H9 (cell line): Measurements from ENCODE around the gene MAST4. TPM values are rescaled to one million over a fixed set of nuclear protein-coding genes. Genes with fewer than 3 reads are reported as not detected.
A peak's percentile ranks its signal among the peaks of the same experiment; 100 is the strongest.

ENCODE experiments used
- DNase-seq: peaks from one replicate; pipeline ENCODE4 v3.0.0-alpha.2; 2017
- H2AFZ ChIP-seq: one replicate; pipeline ENCODE4 v1.6.1; 2013; ENCODE audit warnings: mild to moderate bottlenecking, low read length, control low read depth, moderate library complexity
- H2AK5ac ChIP-seq: 2 replicates; pipeline ENCODE4 v1.6.1; 2013; ENCODE audit warnings: low read length, control low read depth, mixed read lengths; ENCODE audit not compliant: insufficient read length
- H2BK120ac ChIP-seq: one replicate; pipeline ENCODE4 v1.6.1; 2013; ENCODE audit warnings: low read depth, mild to moderate bottlenecking, low read length, control low read depth, inconsistent platforms; ENCODE audit not compliant: poor library complexity, severe bottlenecking
- H2BK12ac ChIP-seq: 2 replicates; pipeline ENCODE4 v1.6.1; 2013; ENCODE audit warnings: low read length, control low read depth, mixed read lengths, low read depth; ENCODE audit not compliant: insufficient read length
- H2BK15ac ChIP-seq: 2 replicates; pipeline ENCODE4 v1.6.1; 2013; ENCODE audit warnings: low read depth, low read length, control low read depth
- H2BK20ac ChIP-seq: one replicate; pipeline ENCODE4 v1.6.1; 2013; ENCODE audit warnings: low read depth, mild to moderate bottlenecking, low read length, control low read depth, inconsistent platforms; ENCODE audit not compliant: poor library complexity, severe bottlenecking
- H2BK5ac ChIP-seq: 2 replicates; pipeline ENCODE4 v1.6.1; 2013; ENCODE audit warnings: low read length, control low read depth, mixed read lengths; ENCODE audit not compliant: insufficient read length
- H3K14ac ChIP-seq: 2 replicates; pipeline ENCODE4 v1.6.1; 2013; ENCODE audit warnings: low read length, control low read depth; ENCODE audit not compliant: insufficient read depth
- H3K18ac ChIP-seq: 2 replicates; pipeline ENCODE4 v1.6.1; 2013; ENCODE audit warnings: low read depth, mild to moderate bottlenecking, mixed read lengths, low read length, control low read depth; ENCODE audit not compliant: insufficient read length
- H3K23ac ChIP-seq: 2 replicates; pipeline ENCODE4 v1.6.1; 2013; ENCODE audit warnings: low read length, control low read depth, mixed read lengths, low read depth; ENCODE audit not compliant: insufficient read length
- H3K23me2 ChIP-seq: 2 replicates; pipeline ENCODE4 v1.6.1; 2013; ENCODE audit warnings: low read depth, mild to moderate bottlenecking, mixed read lengths, low read length, control low read depth; ENCODE audit not compliant: insufficient read length, poor library complexity, severe bottlenecking
- H3K27ac ChIP-seq: 2 replicates; pipeline ENCODE4 v1.5.1; 2013; ENCODE audit warnings: low read length, control low read depth, mixed read lengths, low read depth; ENCODE audit not compliant: insufficient read length
- H3K27me3 ChIP-seq: 2 replicates; pipeline ENCODE4 v1.6.1; 2013; ENCODE audit warnings: low read length, control low read depth, inconsistent platforms; ENCODE audit not compliant: insufficient read depth
- H3K4ac ChIP-seq: 2 replicates; pipeline ENCODE4 v1.6.1; 2013; ENCODE audit warnings: low read depth, mild to moderate bottlenecking, control low read depth, inconsistent platforms, low read length, moderate library complexity
- H3K4me1 ChIP-seq: 2 replicates; pipeline ENCODE4 v1.6.1; 2013; ENCODE audit warnings: low read length, control low read depth, inconsistent platforms; ENCODE audit not compliant: insufficient read depth
- H3K4me2 ChIP-seq: 2 replicates; pipeline ENCODE4 v1.6.1; 2013; ENCODE audit warnings: low read length, control low read depth, mixed read lengths; ENCODE audit not compliant: insufficient read length, insufficient read depth
- H3K56ac ChIP-seq: 2 replicates; pipeline ENCODE4 v1.6.1; 2013; ENCODE audit warnings: low read depth, mild to moderate bottlenecking, mixed read lengths, low read length, control low read depth; ENCODE audit not compliant: insufficient read length
- H3K79me1 ChIP-seq: 2 replicates; pipeline ENCODE4 v1.6.1; 2013; ENCODE audit warnings: low read depth, mild to moderate bottlenecking, moderate library complexity, low read length, control low read depth, inconsistent platforms; ENCODE audit not compliant: insufficient read depth, poor library complexity, severe bottlenecking
- H3K79me2 ChIP-seq: 2 replicates; pipeline ENCODE4 v1.6.1; 2013; ENCODE audit warnings: low read length, control low read depth, inconsistent platforms; ENCODE audit not compliant: insufficient read depth
- H3K9ac ChIP-seq: 2 replicates; pipeline ENCODE4 v1.6.1; 2013; ENCODE audit warnings: low read length, control low read depth, mixed read lengths; ENCODE audit not compliant: insufficient read length; ENCODE audit errors: extremely low read depth
- H3K9me3 ChIP-seq: one replicate; pipeline ENCODE4 v1.6.1; 2013; ENCODE audit warnings: low read depth, low read length, inconsistent platforms; ENCODE audit not compliant: control insufficient read depth
- H3T11ph ChIP-seq: one replicate; pipeline ENCODE4 v1.6.1; 2013; ENCODE audit warnings: mild to moderate bottlenecking, low read length, control low read depth, inconsistent platforms
- H4K20me1 ChIP-seq: one replicate; pipeline ENCODE4 v1.6.1; 2013; ENCODE audit not compliant: control insufficient read depth, insufficient read length, insufficient read depth
- H4K5ac ChIP-seq: 2 replicates; pipeline ENCODE4 v1.6.1; 2013; ENCODE audit warnings: low read depth, mild to moderate bottlenecking, mixed read lengths, low read length, control low read depth; ENCODE audit not compliant: insufficient read length
- H4K8ac ChIP-seq: replicated peaks from 2 replicates; pipeline ENCODE4 v1.6.1; 2013; ENCODE audit warnings: low read length, control low read depth, mixed read lengths, low read depth; ENCODE audit not compliant: insufficient read length
- H4K91ac ChIP-seq: 2 replicates; pipeline ENCODE4 v1.6.1; 2013; ENCODE audit warnings: low read depth, mild to moderate bottlenecking, moderate library complexity, mixed read lengths, low read length, control low read depth; ENCODE audit not compliant: insufficient read length
- H3K27ac Mint-ChIP-seq, 3 experiments: 2 replicates in 2 of 3; 3 replicates in 1 of 3; pipeline ENCODE4 v1.8.0; 2020 to 2021; ENCODE audit warnings: mixed read lengths in 3 of 3, mild to moderate bottlenecking in 1 of 3, moderate library complexity in 1 of 3
- H3K27me3 Mint-ChIP-seq: 2 replicates; pipeline ENCODE4 v1.8.0; 2021; ENCODE audit warnings: low read depth, mild to moderate bottlenecking, moderate library complexity, mixed read lengths
- H3K36me3 Mint-ChIP-seq, 3 experiments: 2 replicates in 2 of 3; 3 replicates in 1 of 3; pipeline ENCODE4 v1.8.0; 2020 to 2021; ENCODE audit warnings: low read depth in 3 of 3, mixed read lengths in 3 of 3; ENCODE audit not compliant: insufficient read depth in 1 of 3
- H3K4me1 Mint-ChIP-seq, 2 experiments: 2 replicates each; pipeline ENCODE4 v1.8.0; 2020; ENCODE audit warnings: mixed read lengths in 2 of 2
- H3K4me3 Mint-ChIP-seq, 2 experiments: 2 replicates in 1 of 2; 3 replicates in 1 of 2; pipeline ENCODE4 v1.8.0; 2020 to 2021; ENCODE audit warnings: mild to moderate bottlenecking in 2 of 2, mixed read lengths in 2 of 2, moderate library complexity in 1 of 2
- H3K9me3 Mint-ChIP-seq, 2 experiments: 2 replicates in 1 of 2; 3 replicates in 1 of 2; pipeline ENCODE4 v1.8.0; 2020; ENCODE audit warnings: mild to moderate bottlenecking in 2 of 2, mixed read lengths in 2 of 2, moderate library complexity in 1 of 2
- WGBS: extraction: QIAGEN DNeasy Blood & Tissue Kit; methylation state at CpG from one replicate; pipeline ENCODE4 v1.1.7; 2013; ENCODE audit warnings: missing lambda C conversion rate, low lambda C conversion rate, mixed read lengths; ENCODE audit not compliant: insufficient read length; ENCODE audit errors: extremely low coverage; 5-methylcytosine and 5-hydroxymethylcytosine counted together
- total RNA-seq: library from RNA; stranded (reverse); gene quantifications from 2 replicates; pipeline ENCODE4 v1.2.1, GENCODE V29; 2021
- TF ChIP-seq, protein P1 (sequence below): fragments of 200-600 bp; sonication (generic); conservative IDR thresholded peaks from 3 replicates; pipeline ENCODE4 v1.8.0; 2021; ENCODE audit warnings: antibody characterized with exemption, mild to moderate bottlenecking

Gene MAST4
- total RNA-seq, 1 experiment from 2014 or later: 3.7 TPM

- H3K9me3 Mint-ChIP-seq: no peaks in the 10 kb centered on the region
- WGBS: no CpG with 5 or more reads among the region's 6 CpGs
- Histone ChIP-seq H3K23ac (no peak overlapping the region), H3K27ac (no peak overlapping the region), H2AK5ac (no peak overlapping the region), H4K91ac (no peak overlapping the region), H4K5ac (no peak overlapping the region), H3K18ac (no peak overlapping the region), H3K79me2 (no peaks in the 10 kb centered on the region), H2BK120ac (no peak overlapping the region), H3K9me3 (no peaks in the 10 kb centered on the region), H2BK12ac (no peak overlapping the region), H3T11ph (no peak overlapping the region), H3K56ac (no peak overlapping the region), H3K4me2 (no peak overlapping the region), H3K14ac (no peak overlapping the region), H3K79me1 (no peaks in the 10 kb centered on the region), H4K8ac (no peak overlapping the region), H2BK5ac (no peak overlapping the region), H3K4ac (no peak overlapping the region), H2BK20ac (no peak overlapping the region), H2AFZ (peak overlapping the region; percentile 89), H3K27me3 (no peaks in the 10 kb centered on the region), H4K20me1 (no peaks in the 10 kb centered on the region), H3K4me1 (peaks cover 6% of the 10 kb centered on the region; the same call in 1 of the 2 replicates), H2BK15ac (no peak overlapping the region), H3K23me2 (no peaks in the 10 kb centered on the region), H3K9ac (no peak overlapping the region)
- no peak for DNase-seq
- H3K27me3 Mint-ChIP-seq: peaks cover 2% of the 10 kb centered on the region; the same call in 1 of the 2 replicates
- no peak overlapping the region for H3K4me3 Mint-ChIP-seq
- TF ChIP-seq, protein P1, sequence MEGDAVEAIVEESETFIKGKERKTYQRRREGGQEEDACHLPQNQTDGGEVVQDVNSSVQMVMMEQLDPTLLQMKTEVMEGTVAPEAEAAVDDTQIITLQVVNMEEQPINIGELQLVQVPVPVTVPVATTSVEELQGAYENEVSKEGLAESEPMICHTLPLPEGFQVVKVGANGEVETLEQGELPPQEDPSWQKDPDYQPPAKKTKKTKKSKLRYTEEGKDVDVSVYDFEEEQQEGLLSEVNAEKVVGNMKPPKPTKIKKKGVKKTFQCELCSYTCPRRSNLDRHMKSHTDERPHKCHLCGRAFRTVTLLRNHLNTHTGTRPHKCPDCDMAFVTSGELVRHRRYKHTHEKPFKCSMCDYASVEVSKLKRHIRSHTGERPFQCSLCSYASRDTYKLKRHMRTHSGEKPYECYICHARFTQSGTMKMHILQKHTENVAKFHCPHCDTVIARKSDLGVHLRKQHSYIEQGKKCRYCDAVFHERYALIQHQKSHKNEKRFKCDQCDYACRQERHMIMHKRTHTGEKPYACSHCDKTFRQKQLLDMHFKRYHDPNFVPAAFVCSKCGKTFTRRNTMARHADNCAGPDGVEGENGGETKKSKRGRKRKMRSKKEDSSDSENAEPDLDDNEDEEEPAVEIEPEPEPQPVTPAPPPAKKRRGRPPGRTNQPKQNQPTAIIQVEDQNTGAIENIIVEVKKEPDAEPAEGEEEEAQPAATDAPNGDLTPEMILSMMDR: no peak
- H3K27ac Mint-ChIP-seq: peak overlapping the region in 2 of 3 experiments; percentile 8 to 92; a peak in 2 of 7 replicates
- H3K36me3 Mint-ChIP-seq: no peaks in the 10 kb centered on the region
- H3K4me1 Mint-ChIP-seq: peaks cover 33 to 38% of the 10 kb centered on the region in 2 experiments
Observed at GRCh38 chr5:66863243-66864170, 267.3 kb downstream of the MAST4 start.
